Mesothelial cell of epicardium (in vitro differentiated cells): ENCODE data around the gene TRIP12. TPM values are rescaled to one million over a fixed set of nuclear protein-coding genes. Genes with fewer than 3 reads are reported as not detected.

Source experiments
- DNase-seq, 2 experiments: peaks; one replicate each; pipeline ENCODE4 v3.0.0; 2021; ENCODE audit warnings: low spot score in 2 of 2; ENCODE audit not compliant: unreplicated experiment in 2 of 2
- H3K27ac Mint-ChIP-seq: 2 replicates; pipeline ENCODE4 v1.8.0; 2021; ENCODE audit warnings: mixed read lengths
- H3K27me3 Mint-ChIP-seq: 2 replicates; pipeline ENCODE4 v1.8.0; 2021; ENCODE audit warnings: low read depth, mixed read lengths
- H3K36me3 Mint-ChIP-seq: 2 replicates; pipeline ENCODE4 v1.8.0; 2021; ENCODE audit warnings: mixed read lengths
- H3K4me1 Mint-ChIP-seq: 2 replicates; pipeline ENCODE4 v1.8.0; 2021; ENCODE audit warnings: mixed read lengths
- H3K4me3 Mint-ChIP-seq: 2 replicates; pipeline ENCODE4 v1.8.0; 2021; ENCODE audit warnings: mild to moderate bottlenecking, moderate library complexity, mixed read lengths
- H3K9me3 Mint-ChIP-seq: 2 replicates; pipeline ENCODE4 v1.8.0; 2021; ENCODE audit warnings: mixed read lengths
- CTCF ChIP-seq: fragments of 200-600 bp; sonication (generic); IDR thresholded peaks from one replicate; pipeline ENCODE4 v1.5.0; 2021; ENCODE audit warnings: antibody characterized with exemption; ENCODE audit not compliant: unreplicated experiment
- total RNA-seq: library from RNA; stranded (reverse); gene quantifications from 3 replicates; pipeline ENCODE4 v1.2.1, GENCODE V29; 2021

TRIP12 gene
- total RNA-seq, 1 donor from 2014 or later = 253 TPM

- Mint-ChIP-seq H3K4me3 (no peak overlapping the region), H3K9me3 (no peaks in the 10 kb centered on the region), H3K27me3 (no peaks in the 10 kb centered on the region), H3K36me3 (no peaks in the 10 kb centered on the region), H3K27ac (no peak overlapping the region), H3K4me1 (peaks cover 5% of the 10 kb centered on the region)
- no peak for TF ChIP-seq CTCF
- no peak for DNase-seq
Observed at GRCh38 chr2:229884775-229885699, 36.8 kb downstream of the TRIP12 start.

- H3K9me3 Mint-ChIP-seq = no peaks in the 10 kb centered on the region
- DNase-seq = no peak
- peak overlapping the region; percentile 50 for H3K27ac Mint-ChIP-seq
- peaks cover 10% of the 10 kb centered on the region for H3K36me3 Mint-ChIP-seq
- H3K27me3 Mint-ChIP-seq = no peaks in the 10 kb centered on the region
- peaks cover 5% of the 10 kb centered on the region for H3K4me1 Mint-ChIP-seq
- no peak for TF ChIP-seq CTCF
- H3K4me3 Mint-ChIP-seq = no peak overlapping the region
Observed at GRCh38 chr2:229882583-229882982, 39.2 kb downstream of the TRIP12 start.

- no peak for TF ChIP-seq CTCF
- peaks cover 5% of the 10 kb centered on the region for H3K4me1 Mint-ChIP-seq
- no peaks in the 10 kb centered on the region for H3K27me3 Mint-ChIP-seq
- H3K4me3 Mint-ChIP-seq = no peak overlapping the region
- peaks cover 10% of the 10 kb centered on the region for H3K36me3 Mint-ChIP-seq
- H3K9me3 Mint-ChIP-seq = no peaks in the 10 kb centered on the region
- H3K27ac Mint-ChIP-seq = peak overlapping the region; percentile 51
- no peak for DNase-seq
Observed at GRCh38 chr2:229880892-229881586, 40.8 kb downstream of the TRIP12 start.

GRCh38 chr2:229879191-229879950 is 42.4 kb downstream of the TRIP12 start:
- Mint-ChIP-seq H3K9me3 (no peaks in the 10 kb centered on the region), H3K4me1 (peaks cover 5% of the 10 kb centered on the region), H3K27me3 (no peaks in the 10 kb centered on the region), H3K36me3 (peaks cover 10% of the 10 kb centered on the region), H3K4me3 (no peak overlapping the region), H3K27ac (no peak overlapping the region)
- no peak for DNase-seq
- no peak for TF ChIP-seq CTCF

- H3K27me3 Mint-ChIP-seq = no peaks in the 10 kb centered on the region
- no peak overlapping the region for H3K27ac Mint-ChIP-seq
- H3K9me3 Mint-ChIP-seq = no peaks in the 10 kb centered on the region
- TF ChIP-seq CTCF = no peak
- H3K4me3 Mint-ChIP-seq = no peak overlapping the region
- H3K36me3 Mint-ChIP-seq = peaks cover 16% of the 10 kb centered on the region
- peaks cover 12% of the 10 kb centered on the region for H3K4me1 Mint-ChIP-seq
- DNase-seq = no peak
Observed at GRCh38 chr2:229875549-229875948, 46.3 kb downstream of the TRIP12 start.
